HepG2 (cell line): ENCODE measurements around the gene PLEKHH3. TPM values are rescaled to one million over a fixed set of nuclear protein-coding genes. Genes with fewer than 3 reads are reported as not detected.

ENCODE experiments used
- ATAC-seq: fragments of 200-7000 bp; cut with Tn5 transposase; 3 replicates; pipeline ENCODE4 v1.9.1; 2020; ENCODE audit warnings: mild to moderate bottlenecking, moderate library complexity
- BruUV-seq: library from RNA; stranded (reverse); fragments of 400-500 nt; replicated peaks from 2 replicates; lab custom pipeline; 2021; lab: Mats Ljungman, UMichigan
- CTCF ChIA-PET: fragments of 300-600 bp; formaldehyde crosslinking; extraction: SDS; loops from one replicate; lab custom pipeline; 2021; ENCODE audit warnings: low total read pairs, inconsistent platforms, low intra/inter-chr PET ratio; lab: Yijun Ruan, JAX
- POLR2A ChIA-PET: fragments of 350-600 bp; sonication (Branson Sonifier 250); formaldehyde crosslinking; loops from one replicate; lab custom pipeline; 2020; ENCODE audit warnings: antibody characterized with exemption, inconsistent platforms; lab: Yijun Ruan, JAX
- DNase-seq: peaks from one replicate; pipeline ENCODE4 v3.0.0-alpha.2; 2015; ENCODE audit warnings: low spot score
- FAIRE-seq: peaks from 3 replicates; lab custom pipeline; 2011; peaks lifted over from hg19 to GRCh38; lab: Jason Lieb, UNC
- H2AFZ ChIP-seq: one replicate; pipeline ENCODE4 v1.6.1; 2011; ENCODE audit warnings: low read length, inconsistent platforms
- H3K27ac ChIP-seq: fragments of 300-600 bp; 3 replicates; pipeline ENCODE4 v1.8.0; 2011; ENCODE audit warnings: mixed run types, mild to moderate bottlenecking, mixed read lengths, low read length, inconsistent platforms; ENCODE audit not compliant: insufficient read depth; ENCODE audit errors: extremely low read length
- H3K27me3 ChIP-seq, 2 experiments: fragments of 200-600 bp in 1 of 2; 2 replicates in 1 of 2; 3 replicates in 1 of 2; pipeline versions ENCODE4 v1.6.0 to v1.8.0; 2011; ENCODE audit warnings: low read length in 2 of 2, mild to moderate bottlenecking in 2 of 2, moderate library complexity in 2 of 2, inconsistent platforms in 1 of 2; ENCODE audit not compliant: insufficient read depth in 2 of 2, control insufficient read depth in 1 of 2
- H3K36me3 ChIP-seq, 2 experiments: fragments of 200-600 bp in 1 of 2; replicated peaks in 1 of 2; 2 replicates in 1 of 2; 3 replicates in 1 of 2; pipeline versions ENCODE4 v1.5.1 to v1.8.0; 2011; ENCODE audit warnings: low read length in 2 of 2, inconsistent platforms in 1 of 2; ENCODE audit not compliant: insufficient read depth in 2 of 2, control insufficient read depth in 1 of 2
- H3K4me1 ChIP-seq: 2 replicates; pipeline ENCODE4 v1.5.1; 2012; ENCODE audit warnings: low read length, inconsistent platforms; ENCODE audit not compliant: insufficient read depth
- H3K4me2 ChIP-seq: 2 replicates; pipeline ENCODE4 v1.6.0; 2011; ENCODE audit warnings: low read depth, low read length, inconsistent platforms
- H3K4me3 ChIP-seq, 3 experiments: fragments of 200-600 bp in 1 of 3; sonication (generic), shearing (Covaris generic) in 1 of 3; replicated peaks in 1 of 3; 2 replicates each; pipeline ENCODE4 v1.5.1; 2011 to 2016; ENCODE audit warnings: low read length in 3 of 3, inconsistent platforms in 2 of 3, low read depth in 2 of 3, mild to moderate bottlenecking in 2 of 3, control low read depth in 1 of 3, mixed read lengths in 1 of 3; ENCODE audit not compliant: insufficient read depth in 1 of 3
- H3K79me2 ChIP-seq: one replicate; pipeline ENCODE4 v1.6.1; 2011; ENCODE audit warnings: low read length, inconsistent platforms; ENCODE audit not compliant: insufficient read depth
- H3K9ac ChIP-seq: 2 replicates; pipeline ENCODE4 v1.6.0; 2011; ENCODE audit warnings: mild to moderate bottlenecking, low read depth, low read length, inconsistent platforms; ENCODE audit not compliant: insufficient read depth
- H3K9me3 ChIP-seq: 2 replicates; pipeline ENCODE4 v1.5.1; 2012; ENCODE audit warnings: mild to moderate bottlenecking, low read length
- H4K20me1 ChIP-seq: 2 replicates; pipeline ENCODE4 v1.6.0; 2011; ENCODE audit warnings: inconsistent platforms, mild to moderate bottlenecking, low read length, moderate library complexity; ENCODE audit not compliant: insufficient read depth
- MBD4 ChIP-seq: IDR thresholded peaks from 2 replicates; pipeline ENCODE4 v1.6.1; 2012; ENCODE audit warnings: low read length, inconsistent platforms, borderline replicate concordance
- MEIS2 ChIP-seq: sonication (generic); formaldehyde crosslinking; IDR thresholded peaks from 2 replicates; pipeline ENCODE4 v1.9.0; 2021; ENCODE audit warnings: mild to moderate bottlenecking, missing genetic modification reagents
- PLRG1 ChIP-seq: fragments of 450-650 bp; conservative IDR thresholded peaks from 2 replicates; pipeline ENCODE4 v1.6.1; 2016
- PRMT3 ChIP-seq: sonication (generic); formaldehyde crosslinking; IDR thresholded peaks from 2 replicates; pipeline ENCODE4 v1.8.1; 2022; ENCODE audit warnings: low read depth, mild to moderate bottlenecking, moderate library complexity, missing genetic modification reagents, borderline replicate concordance
- SP5 ChIP-seq: IDR thresholded peaks from 2 replicates; pipeline ENCODE4 v1.6.1; 2016; ENCODE audit warnings: low read depth, borderline replicate concordance
- TCF7L2 ChIP-seq: IDR thresholded peaks from 2 replicates; pipeline ENCODE4 v1.6.1; 2011; ENCODE audit warnings: mild to moderate bottlenecking, low read depth, low read length, moderate library complexity
- ZBTB21 ChIP-seq: sonication (generic); formaldehyde crosslinking; IDR thresholded peaks from 2 replicates; pipeline ENCODE4 v1.4.0; 2020; ENCODE audit warnings: missing genetic modification reagents
- ZC3H4 ChIP-seq: sonication (generic); formaldehyde crosslinking; IDR thresholded peaks from 2 replicates; pipeline ENCODE4 v1.4.0; 2020; ENCODE audit warnings: missing genetic modification reagents, borderline replicate concordance
- ZFP62 ChIP-seq: sonication (generic); formaldehyde crosslinking; IDR thresholded peaks from 2 replicates; pipeline ENCODE4 v1.4.0; 2020; ENCODE audit warnings: missing genetic modification reagents
- ZNF10 ChIP-seq: sonication (generic); formaldehyde crosslinking; IDR thresholded peaks from 2 replicates; pipeline ENCODE4 v1.4.0; 2020; ENCODE audit warnings: mild to moderate bottlenecking, low read depth, missing genetic modification reagents, borderline replicate concordance
- ZNF510 ChIP-seq: sonication (generic); formaldehyde crosslinking; IDR thresholded peaks from 2 replicates; pipeline ENCODE4 v1.4.0; 2020; ENCODE audit warnings: low read depth, mild to moderate bottlenecking, missing genetic modification reagents
- ZNF550 ChIP-seq: sonication (generic); formaldehyde crosslinking; IDR thresholded peaks from 2 replicates; pipeline ENCODE4 v1.4.0; 2020; ENCODE audit warnings: mild to moderate bottlenecking, missing genetic modification reagents, borderline replicate concordance
- ZNF713 ChIP-seq: sonication (generic); formaldehyde crosslinking; IDR thresholded peaks from 2 replicates; pipeline ENCODE4 v1.4.0; 2020; ENCODE audit warnings: mild to moderate bottlenecking, missing genetic modification reagents
- ZNF792 ChIP-seq: IDR thresholded peaks from 2 replicates; pipeline ENCODE4 v1.6.1; 2016
- ZNF83 ChIP-seq: sonication (generic); formaldehyde crosslinking; IDR thresholded peaks from 2 replicates; pipeline ENCODE4 v1.4.0; 2020; ENCODE audit warnings: missing genetic modification reagents, mild to moderate bottlenecking, borderline replicate concordance
- WGBS: methylation state at CpG from one replicate; pipeline ENCODE4 v1.1.6; 2017; ENCODE audit warnings: low lambda C conversion rate; 5-methylcytosine and 5-hydroxymethylcytosine counted together
- in situ Hi-C: cut with HindIII; loops from 2 replicates; pipeline ENCODE4 v1.10.0; 2017; ENCODE audit warnings: low pct_unique_long_range_greater_than_20kb; ENCODE audit not compliant: extremely low pct_ligation_motif_present
- intact Hi-C: fragments of 100-400 bp; cut with micrococcal nuclease; formaldehyde crosslinking; loops from one replicate; pipeline ENCODE4 v1.10.0; 2022; ENCODE audit not compliant: unreplicated experiment
- polyA plus RNA-seq, 8 experiments: library from polyadenylated mRNA; depleted of rRNA in 3 of 8; stranded (reverse) in 7 of 8; unstranded in 1 of 8; fragments of >200 nt; fragmentation: Illumina TruSeq in 4 of 8; extraction: Trizol in 4 of 8; gene quantifications; 2 replicates each; pipeline versions ENCODE4 v1.2.1 to v1.2.3, GENCODE V29; 2011 to 2016; ENCODE audit warnings: low read depth in 4 of 8, missing spikeins in 1 of 8, mixed read lengths in 1 of 8; ENCODE audit not compliant: insufficient read depth in 1 of 8
- total RNA-seq, 5 experiments: library from RNA; depleted of rRNA; stranded (reverse); fragments of >200 nt; fragmentation: Illumina TruSeq; extraction: Trizol; gene quantifications; 2 replicates each; pipeline ENCODE4 v1.2.3, GENCODE V29; 2016; ENCODE audit warnings: low read depth in 1 of 5
- TF ChIP-seq, protein P1 (sequence below): sonication (generic); formaldehyde crosslinking; IDR thresholded peaks from 2 replicates; pipeline ENCODE4 v1.4.0; 2020; ENCODE audit warnings: mild to moderate bottlenecking, missing genetic modification reagents
- TF ChIP-seq, protein P2 (sequence below): sonication (generic); formaldehyde crosslinking; IDR thresholded peaks from 2 replicates; pipeline ENCODE4 v1.5.0; 2020; ENCODE audit warnings: mild to moderate bottlenecking, missing genetic modification reagents

The PLEKHH3 gene
- total and polyA plus RNA-seq, 2 of the 13 experiments (the other 11 are each of a cell fraction or from before 2014, with no cell fraction given), result 6.0 to 19.9 TPM

DNA sequence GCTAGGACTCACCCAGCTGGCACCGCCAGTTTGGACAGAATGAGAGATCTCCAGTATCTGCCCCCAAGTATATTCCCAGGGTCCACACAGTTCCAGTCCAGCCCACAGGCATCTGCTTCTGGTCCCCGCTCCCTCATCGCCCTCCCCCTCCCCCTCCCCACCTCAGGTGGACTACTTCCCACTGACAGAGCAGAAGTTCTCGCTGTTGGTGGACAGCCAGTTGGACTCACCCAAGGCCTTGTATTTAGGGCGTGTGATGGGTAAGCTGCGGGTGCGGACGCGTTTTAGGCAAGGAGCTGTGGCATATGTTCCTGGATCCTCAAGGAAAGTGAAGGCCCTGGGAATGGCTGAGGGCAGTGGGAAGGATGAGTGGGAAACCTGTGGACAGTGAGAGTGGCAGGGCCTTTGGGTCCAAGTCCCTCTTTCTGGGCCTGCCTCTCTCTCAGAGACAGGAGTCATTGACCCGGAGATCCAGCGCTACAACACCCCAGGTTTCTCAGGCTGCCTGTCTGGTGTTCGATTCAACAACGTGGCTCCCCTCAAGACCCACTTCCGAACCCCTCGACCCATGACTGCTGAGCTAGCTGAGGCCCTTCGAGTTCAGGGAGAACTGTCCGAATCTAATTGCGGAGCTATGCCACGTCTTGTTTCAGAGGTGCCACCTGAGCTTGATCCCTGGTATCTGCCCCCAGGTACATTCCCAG, 20.5 kb upstream of the PLEKHH3 start:
- POLR2A ChIA-PET, result no interaction called here

DNA sequence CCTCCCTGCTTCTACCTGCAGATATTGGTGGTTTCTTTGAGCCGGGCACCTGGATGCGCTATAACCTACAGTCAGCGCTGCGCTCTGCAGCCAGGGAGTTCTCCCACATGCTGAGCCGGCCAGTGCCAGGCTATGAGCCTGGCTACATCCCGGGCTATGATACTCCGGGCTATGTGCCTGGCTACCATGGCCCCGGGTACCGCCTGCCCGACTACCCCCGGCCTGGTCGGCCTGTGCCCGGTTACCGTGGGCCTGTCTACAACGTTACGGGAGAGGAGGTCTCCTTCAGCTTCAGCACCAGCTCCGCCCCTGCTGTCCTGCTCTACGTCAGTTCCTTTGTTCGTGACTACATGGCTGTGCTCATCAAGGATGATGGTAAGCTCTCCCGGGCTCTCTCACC, 18.7 kb upstream of the PLEKHH3 start:
- Histone ChIP-seq H3K9me3 (no peaks in the 10 kb centered on the region), H3K79me2 (no peaks in the 10 kb centered on the region), H4K20me1 (no peaks in the 10 kb centered on the region), H3K27me3 (no peaks in the 10 kb centered on the region), H3K27ac (no peak overlapping the region), H3K4me1 (no peaks in the 10 kb centered on the region), H3K9ac (no peak overlapping the region), H3K36me3 (peaks cover 3 to 5% of the 10 kb centered on the region in 2 experiments; a peak in 4 of 5 replicates), H3K4me3 (no peak overlapping the region), H3K4me2 (no peak overlapping the region), H2AFZ (no peak overlapping the region)
- ChIA-PET CTCF (no interaction called here), POLR2A (no interaction called here)
- FAIRE-seq (no peak), ATAC-seq (no peak), DNase-seq (no peak)
- 98% methylated on average over 20 of the region's 20 CpGs for WGBS
- in situ Hi-C loops, result no loop called here
- intact Hi-C loops, result no loop called here
- BruUV-seq, result no TSS peak
- TF ChIP-seq PRMT3 (no peak), ZNF10 (CRISPR knock-in tag) (no peak), ZNF713 (CRISPR knock-in tag) (no peak), MEIS2 (no peak), ZBTB21 (CRISPR knock-in tag) (no peak), ZNF510 (CRISPR knock-in tag) (no peak), ZNF792 (CRISPR knock-in tag) (no peak), SP5 (CRISPR knock-in tag) (no peak), TCF7L2 (no peak)
- TF ChIP-seq, protein P1, sequence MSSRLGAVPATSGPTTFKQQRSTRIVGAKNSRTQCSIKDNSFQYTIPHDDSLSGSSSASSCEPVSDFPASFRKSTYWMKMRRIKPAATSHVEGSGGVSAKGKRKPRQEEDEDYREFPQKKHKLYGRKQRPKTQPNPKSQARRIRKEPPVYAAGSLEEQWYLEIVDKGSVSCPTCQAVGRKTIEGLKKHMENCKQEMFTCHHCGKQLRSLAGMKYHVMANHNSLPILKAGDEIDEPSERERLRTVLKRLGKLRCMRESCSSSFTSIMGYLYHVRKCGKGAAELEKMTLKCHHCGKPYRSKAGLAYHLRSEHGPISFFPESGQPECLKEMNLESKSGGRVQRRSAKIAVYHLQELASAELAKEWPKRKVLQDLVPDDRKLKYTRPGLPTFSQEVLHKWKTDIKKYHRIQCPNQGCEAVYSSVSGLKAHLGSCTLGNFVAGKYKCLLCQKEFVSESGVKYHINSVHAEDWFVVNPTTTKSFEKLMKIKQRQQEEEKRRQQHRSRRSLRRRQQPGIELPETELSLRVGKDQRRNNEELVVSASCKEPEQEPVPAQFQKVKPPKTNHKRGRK (CRISPR knock-in tag), result no peak
- TF ChIP-seq, protein P2, sequence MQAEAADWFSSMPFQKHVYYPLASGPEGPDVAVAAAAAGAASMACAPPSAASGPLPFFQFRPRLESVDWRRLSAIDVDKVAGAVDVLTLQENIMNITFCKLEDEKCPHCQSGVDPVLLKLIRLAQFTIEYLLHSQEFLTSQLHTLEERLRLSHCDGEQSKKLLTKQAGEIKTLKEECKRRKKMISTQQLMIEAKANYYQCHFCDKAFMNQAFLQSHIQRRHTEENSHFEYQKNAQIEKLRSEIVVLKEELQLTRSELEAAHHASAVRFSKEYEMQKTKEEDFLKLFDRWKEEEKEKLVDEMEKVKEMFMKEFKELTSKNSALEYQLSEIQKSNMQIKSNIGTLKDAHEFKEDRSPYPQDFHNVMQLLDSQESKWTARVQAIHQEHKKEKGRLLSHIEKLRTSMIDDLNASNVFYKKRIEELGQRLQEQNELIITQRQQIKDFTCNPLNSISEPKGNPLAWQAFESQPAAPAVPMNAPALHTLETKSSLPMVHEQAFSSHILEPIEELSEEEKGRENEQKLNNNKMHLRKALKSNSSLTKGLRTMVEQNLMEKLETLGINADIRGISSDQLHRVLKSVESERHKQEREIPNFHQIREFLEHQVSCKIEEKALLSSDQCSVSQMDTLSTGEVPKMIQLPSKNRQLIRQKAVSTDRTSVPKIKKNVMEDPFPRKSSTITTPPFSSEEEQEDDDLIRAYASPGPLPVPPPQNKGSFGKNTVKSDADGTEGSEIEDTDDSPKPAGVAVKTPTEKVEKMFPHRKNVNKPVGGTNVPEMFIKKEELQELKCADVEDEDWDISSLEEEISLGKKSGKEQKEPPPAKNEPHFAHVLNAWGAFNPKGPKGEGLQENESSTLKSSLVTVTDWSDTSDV (CRISPR knock-in tag), result no peak

More for the DNA sequence above, 20.5 kb upstream of the PLEKHH3 start:
- Histone ChIP-seq H3K9ac (no peak overlapping the region), H3K36me3 (peaks cover 2 to 7% of the 10 kb centered on the region in 2 experiments; a peak in 3 of 5 replicates), H3K27me3 (no peaks in the 10 kb centered on the region), H3K9me3 (no peaks in the 10 kb centered on the region), H3K4me3 (no peak overlapping the region), H3K27ac (no peak overlapping the region), H3K4me2 (no peak overlapping the region), H2AFZ (no peak overlapping the region), H3K4me1 (no peaks in the 10 kb centered on the region), H4K20me1 (no peaks in the 10 kb centered on the region), H3K79me2 (no peaks in the 10 kb centered on the region)
- WGBS, result 91% methylated on average over 19 of the region's 19 CpGs
- no peak for FAIRE-seq
- no TSS peak for BruUV-seq
- CTCF ChIA-PET, result no interaction called here
- no peak for DNase-seq
- intact Hi-C loops, result no loop called here
- TF ChIP-seq MBD4, result no peak
- no peak for TF ChIP-seq ZNF550 (CRISPR knock-in tag)
- no peak for TF ChIP-seq ZFP62
- TF ChIP-seq ZNF83 (CRISPR knock-in tag), result no peak
- TF ChIP-seq PLRG1, result no peak
- TF ChIP-seq ZC3H4 (CRISPR knock-in tag), result no peak
- ATAC-seq, result no peak
- in situ Hi-C loops, result no loop called here
